HG02973 (cell line): ENCODE results near the gene SPTB.

ENCODE experiments used
- ATAC-seq: cut with Tn5 transposase; IDR thresholded peaks from one replicate; pipeline ENCODE4 v1.9.1; 2021; ENCODE audit warnings: moderate library complexity; ENCODE audit not compliant: unreplicated experiment

The SPTB gene

DNA sequence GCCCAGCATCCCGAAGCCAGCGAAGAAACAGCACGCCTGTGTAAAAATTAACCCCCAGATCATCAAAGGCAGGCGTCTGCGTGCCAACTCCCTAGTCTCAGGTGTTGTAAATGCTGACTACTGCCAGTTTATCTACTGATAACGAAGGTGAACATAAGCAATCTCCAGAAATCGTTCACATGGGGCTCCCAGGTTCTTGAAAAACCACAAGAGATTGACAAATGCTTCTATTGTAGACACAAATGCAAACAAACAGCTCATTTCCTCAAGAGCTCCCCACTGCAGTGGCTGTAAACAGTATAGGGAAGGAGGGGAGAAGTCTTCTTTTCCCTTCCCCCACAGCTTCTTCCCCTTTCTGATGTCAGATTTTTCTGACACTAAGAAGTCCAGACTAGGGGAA, 180.8 kb downstream of the SPTB start:
- ATAC-seq = no peak

DNA sequence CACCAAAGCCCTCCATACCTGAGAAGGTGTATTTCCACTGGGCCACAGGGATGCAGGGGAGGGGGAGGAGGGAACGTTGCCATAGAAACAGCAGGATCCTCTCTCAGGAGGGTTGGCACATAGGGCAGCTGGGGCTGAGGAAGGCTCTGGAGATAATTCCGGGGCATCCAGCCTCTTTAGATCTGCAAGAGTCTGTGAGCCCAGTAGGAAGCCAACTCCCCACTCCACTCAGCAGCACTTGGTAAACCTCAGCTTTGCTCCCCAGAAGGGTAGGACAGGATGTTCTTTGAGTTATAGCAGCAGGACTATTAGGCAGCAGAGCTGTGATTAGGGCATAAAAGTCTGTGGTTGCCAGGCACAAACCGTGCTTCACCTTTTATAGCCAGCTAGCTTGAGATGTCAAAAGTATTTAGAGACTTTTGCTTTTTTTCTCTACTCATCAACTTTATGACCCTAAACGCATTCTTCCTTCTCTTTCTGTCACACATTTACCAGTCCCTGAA, 183.3 kb downstream of the SPTB start:
- ATAC-seq = no peak
